GM12878 (cell line): ENCODE data around the gene ITPR2. TPM values are rescaled to one million over a fixed set of nuclear protein-coding genes. Genes with fewer than 3 reads are reported as not detected.

Source experiments
- CEBPB ChIP-seq, 2 experiments: fragments of 150-350 bp in 1 of 2; IDR thresholded peaks; 2 replicates each; pipeline ENCODE4 v1.6.1; 2012 to 2014; ENCODE audit warnings: low read depth in 2 of 2, low read length in 2 of 2, borderline replicate concordance in 1 of 2, inconsistent platforms in 1 of 2
- CHD1 ChIP-seq: IDR thresholded peaks from 2 replicates; pipeline ENCODE4 v1.6.1; 2012; ENCODE audit warnings: low read depth, low read length, improper control_type of control experiment
- FOXM1 ChIP-seq: IDR thresholded peaks from 2 replicates; pipeline ENCODE4 v1.6.1; 2012; ENCODE audit warnings: low read depth, mild to moderate bottlenecking, inconsistent platforms, low read length, moderate library complexity
- LARP7 ChIP-seq: fragments of 450-650 bp; IDR thresholded peaks from 2 replicates; pipeline ENCODE4 v1.6.1; 2017; ENCODE audit warnings: mild to moderate bottlenecking
- MEF2A ChIP-seq: IDR thresholded peaks from 2 replicates; pipeline ENCODE4 v1.6.1; 2011; ENCODE audit warnings: low read depth, mild to moderate bottlenecking, low read length, moderate library complexity; ENCODE audit not compliant: insufficient read depth
- MEF2B ChIP-seq: fragments of 450-650 bp; IDR thresholded peaks from 2 replicates; pipeline ENCODE4 v1.6.1; 2018; ENCODE audit warnings: mild to moderate bottlenecking, moderate library complexity; ENCODE audit not compliant: partially characterized antibody, poor library complexity, severe bottlenecking
- NRF1 ChIP-seq: conservative IDR thresholded peaks from 2 replicates; pipeline ENCODE4 v1.6.1; 2011; ENCODE audit warnings: mild to moderate bottlenecking, low read depth, low read length, improper control_type of control experiment
- PAX5 ChIP-seq: IDR thresholded peaks from 2 replicates; pipeline ENCODE4 v1.6.1; 2011; ENCODE audit warnings: low read depth, low read length, borderline replicate concordance
- SIN3A ChIP-seq: IDR thresholded peaks from 2 replicates; pipeline ENCODE4 v1.6.1; 2012; ENCODE audit warnings: low read depth, low read length, improper control_type of control experiment
- SMAD1 ChIP-seq: fragments of 450-650 bp; IDR thresholded peaks from 2 replicates; pipeline ENCODE4 v1.6.1; 2018; ENCODE audit warnings: mild to moderate bottlenecking, low read depth; ENCODE audit not compliant: partially characterized antibody
- SMAD5 ChIP-seq: IDR thresholded peaks from 2 replicates; pipeline ENCODE4 v1.6.1; 2016; ENCODE audit warnings: antibody characterized with exemption, low read depth
- SREBF2 ChIP-seq: IDR thresholded peaks from 2 replicates; pipeline ENCODE4 v1.6.1; 2012; ENCODE audit warnings: mild to moderate bottlenecking, low read length
- SUPT20H ChIP-seq: IDR thresholded peaks from 2 replicates; pipeline ENCODE4 v1.6.1; 2011; ENCODE audit warnings: low read depth, mild to moderate bottlenecking, low read length, moderate library complexity, borderline replicate concordance; ENCODE audit not compliant: control insufficient read depth
- WRNIP1 ChIP-seq: IDR thresholded peaks from 2 replicates; pipeline ENCODE4 v1.6.1; 2011; ENCODE audit warnings: low read depth, low read length, improper control_type of control experiment, borderline replicate concordance
- ZNF217 ChIP-seq: fragments of 450-650 bp; IDR thresholded peaks from 2 replicates; pipeline ENCODE4 v1.6.1; 2017; ENCODE audit warnings: antibody characterized with exemption, mild to moderate bottlenecking
- polyA plus RNA-seq, 11 experiments: library from polyadenylated mRNA; depleted of rRNA in 4 of 11; unstranded in 6 of 11; stranded (reverse) in 5 of 11; fragments of >200 nt; fragmentation: Nextera tagmentation in 4 of 11; fragmentation: Illumina TruSeq in 1 of 11; extraction: Ambion mirVana in 4 of 11; extraction: Trizol in 1 of 11; gene quantifications; 1 replicate in 1 of 11; 2 replicates in 10 of 11; pipeline versions ENCODE4 v1.2.1 to v1.2.3, GENCODE V29; 2011 to 2016; ENCODE audit warnings: inconsistent platforms in 2 of 11, missing spikeins in 2 of 11, low read depth in 1 of 11
- total RNA-seq, 4 experiments: library from RNA; depleted of rRNA in 3 of 4; stranded (reverse); fragments of >200 nt in 3 of 4; fragmentation: Illumina TruSeq in 1 of 4; extraction: Trizol in 1 of 4; gene quantifications; 2 replicates each; pipeline versions ENCODE4 v1.2.1 to v1.2.3, GENCODE V29; 2013 to 2021
- TF ChIP-seq, protein P1 (sequence below): fragments of 450-650 bp; IDR thresholded peaks from 2 replicates; pipeline ENCODE4 v1.6.1; 2016; ENCODE audit warnings: mild to moderate bottlenecking, moderate library complexity, borderline replicate concordance
- TF ChIP-seq, protein P2 (sequence below): IDR thresholded peaks from 2 replicates; pipeline ENCODE4 v1.6.1; 2011; ENCODE audit warnings: mild to moderate bottlenecking, low read depth, low read length, moderate library complexity; ENCODE audit not compliant: insufficient replicate concordance
- TF ChIP-seq, protein P3 (sequence below): IDR thresholded peaks from 2 replicates; pipeline ENCODE4 v1.6.1; 2011; ENCODE audit warnings: borderline replicate concordance, low read depth, mild to moderate bottlenecking, moderate library complexity, low read length; ENCODE audit not compliant: insufficient read depth, poor library complexity, severe bottlenecking
- TF ChIP-seq, protein P4 (sequence below): IDR thresholded peaks from 2 replicates; pipeline ENCODE4 v1.6.1; 2012; ENCODE audit warnings: low read depth, low read length, improper control_type of control experiment
- TF ChIP-seq, protein P5 (sequence below): fragments of 450-650 bp; conservative IDR thresholded peaks from 2 replicates; pipeline ENCODE4 v1.6.1; 2017; ENCODE audit warnings: mild to moderate bottlenecking, moderate library complexity

Gene ITPR2
- total and polyA plus RNA-seq, 10 of the 15 experiments (the other 5 are each of a cell fraction or from before 2014, with no cell fraction given), result 7.5 to 76.2 (median 47.1) TPM

DNA sequence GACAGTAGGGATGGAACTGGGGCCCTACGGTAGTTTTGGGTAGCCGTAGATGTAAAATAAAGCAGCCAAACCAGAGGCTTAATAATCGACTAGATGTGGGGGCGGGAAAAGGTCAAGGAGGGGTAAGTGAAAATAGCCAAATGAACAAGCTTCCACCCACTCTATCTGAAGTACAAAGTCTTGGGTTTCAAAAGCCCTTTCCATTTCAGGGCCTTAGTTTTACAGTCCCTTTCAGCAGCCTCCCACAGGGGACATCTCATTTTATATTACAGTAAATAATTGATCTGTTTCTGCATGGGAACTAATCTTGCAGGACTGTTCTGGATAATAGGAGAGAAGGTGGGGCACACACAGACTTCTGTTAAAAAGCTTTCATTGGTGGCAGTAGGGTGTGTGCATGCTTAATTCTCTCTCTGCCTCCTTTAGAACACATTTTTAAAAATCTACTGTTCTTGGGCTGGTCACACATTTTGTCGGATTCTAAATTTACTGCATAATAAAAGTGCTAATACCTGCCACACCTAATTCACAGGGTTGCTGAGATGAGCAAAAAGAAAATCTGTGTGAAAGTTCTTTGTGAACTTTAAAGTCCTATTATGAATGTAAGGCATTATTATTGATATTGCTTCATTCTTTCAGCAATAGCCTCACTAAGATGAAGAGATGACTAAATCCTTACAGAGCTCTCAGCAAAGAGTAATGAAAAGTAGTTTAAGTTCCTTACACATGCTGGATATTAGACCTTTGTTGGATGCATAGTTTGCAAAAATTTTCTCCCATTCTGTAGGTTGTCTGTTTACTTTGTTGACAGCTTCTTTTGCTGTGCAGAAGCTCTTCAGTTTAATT lies 104.6 kb downstream of the ITPR2 start (continued):
- TF ChIP-seq, protein P1, sequence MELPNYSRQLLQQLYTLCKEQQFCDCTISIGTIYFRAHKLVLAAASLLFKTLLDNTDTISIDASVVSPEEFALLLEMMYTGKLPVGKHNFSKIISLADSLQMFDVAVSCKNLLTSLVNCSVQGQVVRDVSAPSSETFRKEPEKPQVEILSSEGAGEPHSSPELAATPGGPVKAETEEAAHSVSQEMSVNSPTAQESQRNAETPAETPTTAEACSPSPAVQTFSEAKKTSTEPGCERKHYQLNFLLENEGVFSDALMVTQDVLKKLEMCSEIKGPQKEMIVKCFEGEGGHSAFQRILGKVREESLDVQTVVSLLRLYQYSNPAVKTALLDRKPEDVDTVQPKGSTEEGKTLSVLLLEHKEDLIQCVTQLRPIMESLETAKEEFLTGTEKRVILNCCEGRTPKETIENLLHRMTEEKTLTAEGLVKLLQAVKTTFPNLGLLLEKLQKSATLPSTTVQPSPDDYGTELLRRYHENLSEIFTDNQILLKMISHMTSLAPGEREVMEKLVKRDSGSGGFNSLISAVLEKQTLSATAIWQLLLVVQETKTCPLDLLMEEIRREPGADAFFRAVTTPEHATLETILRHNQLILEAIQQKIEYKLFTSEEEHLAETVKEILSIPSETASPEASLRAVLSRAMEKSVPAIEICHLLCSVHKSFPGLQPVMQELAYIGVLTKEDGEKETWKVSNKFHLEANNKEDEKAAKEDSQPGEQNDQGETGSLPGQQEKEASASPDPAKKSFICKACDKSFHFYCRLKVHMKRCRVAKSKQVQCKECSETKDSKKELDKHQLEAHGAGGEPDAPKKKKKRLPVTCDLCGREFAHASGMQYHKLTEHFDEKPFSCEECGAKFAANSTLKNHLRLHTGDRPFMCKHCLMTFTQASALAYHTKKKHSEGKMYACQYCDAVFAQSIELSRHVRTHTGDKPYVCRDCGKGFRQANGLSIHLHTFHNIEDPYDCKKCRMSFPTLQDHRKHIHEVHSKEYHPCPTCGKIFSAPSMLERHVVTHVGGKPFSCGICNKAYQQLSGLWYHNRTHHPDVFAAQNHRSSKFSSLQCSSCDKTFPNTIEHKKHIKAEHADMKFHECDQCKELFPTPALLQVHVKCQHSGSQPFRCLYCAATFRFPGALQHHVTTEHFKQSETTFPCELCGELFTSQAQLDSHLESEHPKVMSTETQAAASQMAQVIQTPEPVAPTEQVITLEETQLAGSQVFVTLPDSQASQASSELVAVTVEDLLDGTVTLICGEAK, result no peak
- no peak for TF ChIP-seq SUPT20H
- TF ChIP-seq, protein P2, sequence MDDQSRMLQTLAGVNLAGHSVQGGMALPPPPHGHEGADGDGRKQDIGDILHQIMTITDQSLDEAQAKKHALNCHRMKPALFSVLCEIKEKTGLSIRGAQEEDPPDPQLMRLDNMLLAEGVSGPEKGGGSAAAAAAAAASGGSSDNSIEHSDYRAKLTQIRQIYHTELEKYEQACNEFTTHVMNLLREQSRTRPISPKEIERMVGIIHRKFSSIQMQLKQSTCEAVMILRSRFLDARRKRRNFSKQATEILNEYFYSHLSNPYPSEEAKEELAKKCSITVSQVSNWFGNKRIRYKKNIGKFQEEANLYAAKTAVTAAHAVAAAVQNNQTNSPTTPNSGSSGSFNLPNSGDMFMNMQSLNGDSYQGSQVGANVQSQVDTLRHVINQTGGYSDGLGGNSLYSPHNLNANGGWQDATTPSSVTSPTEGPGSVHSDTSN, result no peak
- TF ChIP-seq SIN3A, result no peak
- no peak for TF ChIP-seq SMAD5
- peak in 1 of 2 experiments; percentile 24; a peak in 1 of 4 replicates for TF ChIP-seq CEBPB (IDR thresholded peaks at IDR 0.05; ENCODE audit: borderline replicate concordance in 1 of 2, low read depth in 2 of 2, low read length in 2 of 2)
- TF ChIP-seq, protein P3, sequence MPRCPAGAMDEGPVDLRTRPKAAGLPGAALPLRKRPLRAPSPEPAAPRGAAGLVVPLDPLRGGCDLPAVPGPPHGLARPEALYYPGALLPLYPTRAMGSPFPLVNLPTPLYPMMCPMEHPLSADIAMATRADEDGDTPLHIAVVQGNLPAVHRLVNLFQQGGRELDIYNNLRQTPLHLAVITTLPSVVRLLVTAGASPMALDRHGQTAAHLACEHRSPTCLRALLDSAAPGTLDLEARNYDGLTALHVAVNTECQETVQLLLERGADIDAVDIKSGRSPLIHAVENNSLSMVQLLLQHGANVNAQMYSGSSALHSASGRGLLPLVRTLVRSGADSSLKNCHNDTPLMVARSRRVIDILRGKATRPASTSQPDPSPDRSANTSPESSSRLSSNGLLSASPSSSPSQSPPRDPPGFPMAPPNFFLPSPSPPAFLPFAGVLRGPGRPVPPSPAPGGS, result peak; percentile 82
- TF ChIP-seq SMAD1, result peak; percentile 55
- peak; percentile 89 for TF ChIP-seq MEF2B
- no peak; the same call in 1 of the 2 replicates for TF ChIP-seq ZNF217
- no peak for TF ChIP-seq NRF1
- peak; percentile 84 for TF ChIP-seq PAX5
- TF ChIP-seq FOXM1, result peak; percentile 90
- TF ChIP-seq SREBF2, result no peak
- TF ChIP-seq CHD1, result 0 out of 2 replicates have a peak, but pooled peaks have one; percentile 60
- TF ChIP-seq, protein P4, sequence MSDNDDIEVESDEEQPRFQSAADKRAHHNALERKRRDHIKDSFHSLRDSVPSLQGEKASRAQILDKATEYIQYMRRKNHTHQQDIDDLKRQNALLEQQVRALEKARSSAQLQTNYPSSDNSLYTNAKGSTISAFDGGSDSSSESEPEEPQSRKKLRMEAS, result no peak
- no peak for TF ChIP-seq LARP7
- TF ChIP-seq MEF2A, result peak; percentile 92
- peak; percentile 85; the same call in 1 of the 2 replicates for TF ChIP-seq WRNIP1
- TF ChIP-seq, protein P5, sequence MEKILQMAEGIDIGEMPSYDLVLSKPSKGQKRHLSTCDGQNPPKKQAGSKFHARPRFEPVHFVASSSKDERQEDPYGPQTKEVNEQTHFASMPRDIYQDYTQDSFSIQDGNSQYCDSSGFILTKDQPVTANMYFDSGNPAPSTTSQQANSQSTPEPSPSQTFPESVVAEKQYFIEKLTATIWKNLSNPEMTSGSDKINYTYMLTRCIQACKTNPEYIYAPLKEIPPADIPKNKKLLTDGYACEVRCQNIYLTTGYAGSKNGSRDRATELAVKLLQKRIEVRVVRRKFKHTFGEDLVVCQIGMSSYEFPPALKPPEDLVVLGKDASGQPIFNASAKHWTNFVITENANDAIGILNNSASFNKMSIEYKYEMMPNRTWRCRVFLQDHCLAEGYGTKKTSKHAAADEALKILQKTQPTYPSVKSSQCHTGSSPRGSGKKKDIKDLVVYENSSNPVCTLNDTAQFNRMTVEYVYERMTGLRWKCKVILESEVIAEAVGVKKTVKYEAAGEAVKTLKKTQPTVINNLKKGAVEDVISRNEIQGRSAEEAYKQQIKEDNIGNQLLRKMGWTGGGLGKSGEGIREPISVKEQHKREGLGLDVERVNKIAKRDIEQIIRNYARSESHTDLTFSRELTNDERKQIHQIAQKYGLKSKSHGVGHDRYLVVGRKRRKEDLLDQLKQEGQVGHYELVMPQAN, result no peak
